H1 (cell line): ENCODE measurements around the gene CDK5RAP2. TPM values are rescaled to one million over a fixed set of nuclear protein-coding genes. Genes with fewer than 3 reads are reported as not detected.

ENCODE experiments used
- CTCF ChIA-PET: fragments of 300-600 bp; sonication (Branson Sonifier 250); formaldehyde crosslinking; loops from one replicate; lab custom pipeline; 2021; ENCODE audit not compliant: partially characterized antibody; lab: Charles Lee
- POLR2A ChIA-PET: fragments of 300-600 bp; sonication (Branson Sonifier 250); formaldehyde crosslinking; loops from one replicate; lab custom pipeline; 2021; ENCODE audit warnings: inconsistent platforms; ENCODE audit not compliant: partially characterized antibody; lab: Charles Lee
- DNase-seq, 2 experiments: peaks; one replicate each; pipeline versions ENCODE4 v3.0.0 to v3.0.0-alpha.2; 2010 to 2022; ENCODE audit warnings: low spot score in 2 of 2, low read depth in 1 of 2, mixed read lengths in 1 of 2
- FAIRE-seq: peaks from 2 replicates; lab custom pipeline; 2011; peaks lifted over from hg19 to GRCh38; lab: Jason Lieb, UNC
- H2AFZ ChIP-seq: 2 replicates; pipeline ENCODE4 v1.8.1; 2012; ENCODE audit warnings: low read length, inconsistent platforms
- H2AK5ac ChIP-seq: 2 replicates; pipeline ENCODE4 v1.6.1; 2013; ENCODE audit warnings: low read depth, low read length
- H2BK120ac ChIP-seq: replicated peaks from 2 replicates; pipeline ENCODE3; 2013; ENCODE audit warnings: low read depth, low read length, inconsistent platforms
- H2BK12ac ChIP-seq: 2 replicates; pipeline ENCODE4 v1.6.1; 2013; ENCODE audit warnings: low read depth, low read length
- H2BK15ac ChIP-seq: 2 replicates; pipeline ENCODE4 v1.6.1; 2013; ENCODE audit warnings: low read length
- H2BK20ac ChIP-seq: 2 replicates; pipeline ENCODE4 v1.6.1; 2013; ENCODE audit warnings: low read length
- H2BK5ac ChIP-seq: 2 replicates; pipeline ENCODE4 v1.6.1; 2013; ENCODE audit warnings: low read depth, low read length
- H3K14ac ChIP-seq: 2 replicates; pipeline ENCODE4 v1.6.1; 2013; ENCODE audit warnings: inconsistent platforms; ENCODE audit not compliant: insufficient read length
- H3K18ac ChIP-seq: 2 replicates; pipeline ENCODE4 v1.6.1; 2013; ENCODE audit warnings: low read length; ENCODE audit errors: extremely low read depth
- H3K23ac ChIP-seq: 2 replicates; pipeline ENCODE4 v1.6.1; 2013; ENCODE audit warnings: inconsistent platforms; ENCODE audit not compliant: insufficient read length
- H3K23me2 ChIP-seq: 2 replicates; pipeline ENCODE4 v1.6.1; 2013; ENCODE audit warnings: low read depth, low read length
- H3K27ac ChIP-seq: 2 replicates; pipeline ENCODE4 v1.6.1; 2011; ENCODE audit warnings: low read depth, low read length, inconsistent platforms
- H3K27me3 ChIP-seq, 4 experiments: replicated peaks in 1 of 4; 1 replicate in 1 of 4; 2 replicates in 3 of 4; pipeline versions ENCODE4 v1.6.1 to v1.8.1; 2011 to 2013; ENCODE audit warnings: low read length in 3 of 4, mild to moderate bottlenecking in 3 of 4, inconsistent platforms in 2 of 4, mixed read lengths in 2 of 4, moderate library complexity in 1 of 4; ENCODE audit not compliant: control insufficient read depth in 3 of 4, insufficient read depth in 3 of 4; ENCODE audit errors: extremely low read depth in 1 of 4
- H3K36me3 ChIP-seq, 4 experiments: 2 replicates each; pipeline versions ENCODE4 v1.6.1 to v1.8.1; 2011 to 2013; ENCODE audit warnings: mild to moderate bottlenecking in 4 of 4, low read length in 3 of 4, moderate library complexity in 2 of 4, control low read depth in 1 of 4, inconsistent platforms in 1 of 4; ENCODE audit not compliant: insufficient read depth in 4 of 4, control insufficient read depth in 2 of 4
- H3K4ac ChIP-seq: replicated peaks from 2 replicates; pipeline ENCODE3; 2013; ENCODE audit warnings: low read length, low read depth, mixed read lengths, inconsistent platforms; ENCODE audit not compliant: insufficient read length
- H3K4me1 ChIP-seq, 4 experiments: replicated peaks in 1 of 4; 1 replicate in 1 of 4; 2 replicates in 3 of 4; pipeline versions ENCODE4 v1.6.1 to v1.8.1; 2011 to 2013; ENCODE audit warnings: low read length in 3 of 4, inconsistent platforms in 2 of 4, mixed read lengths in 1 of 4; ENCODE audit not compliant: insufficient read depth in 4 of 4, control insufficient read depth in 3 of 4
- H3K4me2 ChIP-seq, 2 experiments: 2 replicates each; pipeline versions ENCODE4 v1.6.1 to v1.8.1; 2011 to 2013; ENCODE audit warnings: low read depth in 2 of 2, low read length in 2 of 2, control low read depth in 1 of 2, inconsistent platforms in 1 of 2, mild to moderate bottlenecking in 1 of 2; ENCODE audit not compliant: insufficient read depth in 1 of 2
- H3K4me3 ChIP-seq, 4 experiments: fragments of 200-600, 300-600 bp in 1 of 4; sonication (generic), shearing (Covaris generic), sonication (Bioruptor Twin) in 1 of 4; 2 replicates each; pipeline versions ENCODE4 v1.5.1 to v1.8.1; 2011 to 2016; ENCODE audit warnings: low read length in 4 of 4, low read depth in 3 of 4, control low read depth in 2 of 4, inconsistent platforms in 2 of 4, mild to moderate bottlenecking in 2 of 4, mixed read lengths in 1 of 4, moderate library complexity in 1 of 4; ENCODE audit not compliant: insufficient read depth in 2 of 4; ENCODE audit errors: extremely low read depth in 1 of 4
- H3K56ac ChIP-seq: replicated peaks from 2 replicates; pipeline ENCODE3; 2013; ENCODE audit warnings: low read depth, mild to moderate bottlenecking, mixed read lengths, low read length, inconsistent platforms; ENCODE audit not compliant: insufficient read length
- H3K79me1 ChIP-seq: 2 replicates; pipeline ENCODE4 v1.6.1; 2013; ENCODE audit warnings: low read depth, low read length, control low read depth
- H3K79me2 ChIP-seq, 2 experiments: 2 replicates each; pipeline versions ENCODE4 v1.6.1 to v1.8.1; 2012 to 2013; ENCODE audit warnings: low read length in 2 of 2, mild to moderate bottlenecking in 2 of 2, inconsistent platforms in 1 of 2; ENCODE audit not compliant: insufficient read depth in 2 of 2, control insufficient read depth in 1 of 2
- H3K9ac ChIP-seq, 4 experiments: replicated peaks in 1 of 4; 1 replicate in 1 of 4; 2 replicates in 3 of 4; pipeline versions ENCODE4 v1.6.1 to v1.8.1; 2011 to 2013; ENCODE audit warnings: low read depth in 3 of 4, low read length in 3 of 4, control low read depth in 2 of 4, mild to moderate bottlenecking in 2 of 4, moderate library complexity in 2 of 4, inconsistent platforms in 1 of 4; ENCODE audit errors: extremely low read depth in 1 of 4
- H3K9me3 ChIP-seq, 2 experiments: 2 replicates each; pipeline versions ENCODE4 v1.6.1 to v1.8.1; 2012 to 2013; ENCODE audit warnings: mild to moderate bottlenecking in 2 of 2, moderate library complexity in 2 of 2, control low read depth in 1 of 2, inconsistent platforms in 1 of 2, low read depth in 1 of 2, low read length in 1 of 2, mixed read lengths in 1 of 2; ENCODE audit not compliant: insufficient read depth in 2 of 2
- H4K20me1 ChIP-seq, 2 experiments: replicated peaks in 1 of 2; 2 replicates each; pipeline versions ENCODE3 to v1.8.1; 2011 to 2013; ENCODE audit warnings: inconsistent platforms in 2 of 2, low read length in 2 of 2, mild to moderate bottlenecking in 1 of 2; ENCODE audit not compliant: insufficient read depth in 2 of 2, control insufficient read depth in 1 of 2
- H4K5ac ChIP-seq: 2 replicates; pipeline ENCODE4 v1.6.1; 2013; ENCODE audit warnings: low read length, low read depth, mixed read lengths, inconsistent platforms; ENCODE audit not compliant: insufficient read length
- H4K8ac ChIP-seq: 2 replicates; pipeline ENCODE4 v1.8.0; 2013; ENCODE audit warnings: mild to moderate bottlenecking, moderate library complexity, low read length, inconsistent platforms; ENCODE audit not compliant: insufficient read depth; ENCODE audit errors: extremely low read depth
- H4K91ac ChIP-seq: replicated peaks from 2 replicates; pipeline ENCODE3; 2013; ENCODE audit warnings: low read length, mixed read lengths, inconsistent platforms; ENCODE audit not compliant: insufficient read length
- ASH2L ChIP-seq: fragments of 200-600, 300-600 bp; sonication (generic); IDR thresholded peaks from one replicate; pipeline ENCODE4 v1.7.1; 2017; ENCODE audit warnings: low read length
- BRCA1 ChIP-seq: IDR thresholded peaks from 2 replicates; pipeline ENCODE4 v1.6.1; 2012; ENCODE audit warnings: low read depth, low read length, improper control_type of control experiment
- CBX8 ChIP-seq: fragments of 300-800, 300-1000 bp; sonication (generic); IDR thresholded peaks from 2 replicates; pipeline ENCODE4 v1.7.1; 2016; ENCODE audit warnings: low read depth, low read length, borderline replicate concordance
- CTCF ChIP-seq, 3 experiments: IDR thresholded peaks; 1 replicate in 2 of 3; 2 replicates in 1 of 3; pipeline versions ENCODE4 v1.5.1 to v1.6.1; 2011; ENCODE audit warnings: low read length in 3 of 3, mild to moderate bottlenecking in 3 of 3, inconsistent platforms in 2 of 3, low read depth in 1 of 3, moderate library complexity in 1 of 3; ENCODE audit not compliant: insufficient read depth in 1 of 3; ENCODE audit errors: control extremely low read depth in 1 of 3
- GTF2F1 ChIP-seq: IDR thresholded peaks from 2 replicates; pipeline ENCODE4 v1.6.1; 2012; ENCODE audit warnings: low read depth, low read length, improper control_type of control experiment, borderline replicate concordance
- JUN ChIP-seq: IDR thresholded peaks from 2 replicates; pipeline ENCODE4 v1.6.1; 2011; ENCODE audit warnings: low read depth, mild to moderate bottlenecking, improper control_type of control experiment, low read length
- KDM1A ChIP-seq: fragments of 200-600, 300-600 bp; sonication (generic); IDR thresholded peaks from 2 replicates; pipeline ENCODE4 v1.7.1; 2016; ENCODE audit warnings: mild to moderate bottlenecking, low read length, borderline replicate concordance
- KDM4A ChIP-seq: IDR thresholded peaks from one replicate; pipeline ENCODE4 v1.7.1; 2012; ENCODE audit warnings: low read depth, mild to moderate bottlenecking, moderate library complexity, low read length, inconsistent platforms; ENCODE audit not compliant: severe bottlenecking
- POLR2AphosphoS5 ChIP-seq: IDR thresholded peaks from 2 replicates; pipeline ENCODE4 v1.6.1; 2011; ENCODE audit warnings: low read depth, low read length
- SIX5 ChIP-seq: IDR thresholded peaks from 2 replicates; pipeline ENCODE4 v1.6.1; 2011; ENCODE audit warnings: mild to moderate bottlenecking, low read depth, low read length
- WGBS, 2 experiments: shearing (Covaris generic) in 1 of 2; methylation state at CpG; one replicate each; pipeline versions ENCODE4 v1.1.6 to v1.1.7; 2013 to 2015; ENCODE audit warnings: low lambda C conversion rate in 2 of 2, mixed read lengths in 2 of 2, inconsistent platforms in 1 of 2, low coverage in 1 of 2, missing lambda C conversion rate in 1 of 2; ENCODE audit not compliant: insufficient replicate concordance in 2 of 2, insufficient coverage in 1 of 2, insufficient read length in 1 of 2; ENCODE audit errors: extremely low coverage in 1 of 2, missing lambda C conversion rate in 1 of 2; 5-methylcytosine and 5-hydroxymethylcytosine counted together
- polyA plus RNA-seq, 7 experiments: library from polyadenylated mRNA; depleted of rRNA in 3 of 7; stranded (reverse) in 5 of 7; unstranded in 2 of 7; fragments of >200 nt in 5 of 7; fragments of 200-250 nt in 2 of 7; gene quantifications; 1 replicate in 5 of 7; 2 replicates in 1 of 7; 4 replicates in 1 of 7; pipeline versions ENCODE4 v1.2.1 to v1.2.3, GENCODE V29; 2011 to 2013; ENCODE audit warnings: missing spikeins in 2 of 7, mixed read lengths in 2 of 7
- total RNA-seq: library from RNA; stranded (reverse); fragmentation: NEBNext Ultra II Directional; extraction: Animal tissue kit (Norgen Biotek cat#: 25700); gene quantifications from 2 replicates; pipeline ENCODE4 v1.2.1, GENCODE V29; 2021

The CDK5RAP2 gene
- total and polyA plus RNA-seq, 2 of the 8 experiments (the other 6 are each of a cell fraction or from before 2014, with no cell fraction given): 19.8 to 49.4 TPM

GRCh38 chr9:120482424-120483186, 97.4 kb downstream of the CDK5RAP2 start:
- no peak overlapping the region for H3K23ac ChIP-seq
- no peak overlapping the region for H3K14ac ChIP-seq
- no peaks in the 10 kb centered on the region for H3K27me3 ChIP-seq
- peak overlapping the region; percentile 18; the same call in 1 of the 2 replicates for H2BK12ac ChIP-seq
- H4K8ac ChIP-seq: no peak overlapping the region
- H3K4me1 ChIP-seq: peaks cover 0 to 7% (median 4%) of the 10 kb centered on the region in 4 experiments; a peak in 3 of 7 replicates
- 0 out of 2 replicates have a peak overlapping the region, but pooled peaks have one; percentile 10 for H2BK5ac ChIP-seq
- H2BK120ac ChIP-seq: no peak overlapping the region
- CTCF ChIA-PET: interaction anchor here (1.0 kb wide), 1 partner anchor 23 kb away, joined by 3 read pairs; no protein-coding TSS in a partner anchor
- no peak overlapping the region for H2BK15ac ChIP-seq
- no peak overlapping the region for H3K4me3 ChIP-seq
- no peaks in the 10 kb centered on the region for H3K9me3 ChIP-seq
- no peak overlapping the region for H3K18ac ChIP-seq
- no peak overlapping the region for H3K27ac ChIP-seq
- H2AFZ ChIP-seq: no peak overlapping the region
- H3K9ac ChIP-seq: no peak overlapping the region
- no peak overlapping the region for H4K5ac ChIP-seq
- H3K4ac ChIP-seq: no peak overlapping the region
- no peak overlapping the region for H2AK5ac ChIP-seq
- H3K79me1 ChIP-seq: no peaks in the 10 kb centered on the region
- H3K79me2 ChIP-seq: no peaks in the 10 kb centered on the region
- no peak overlapping the region; a peak in 1 of 4 replicates for H3K4me2 ChIP-seq
- no peak overlapping the region for H4K91ac ChIP-seq
- H2BK20ac ChIP-seq: no peak overlapping the region
- peaks cover 0 to 3% of the 10 kb centered on the region in 2 experiments for H4K20me1 ChIP-seq
- FAIRE-seq (no peak), DNase-seq (no peak)
- POLR2A ChIA-PET: no interaction called here
- no peaks in the 10 kb centered on the region for H3K23me2 ChIP-seq
- no peak overlapping the region for H3K56ac ChIP-seq
- 93% methylated on average over 9 of the region's 9 CpGs; no CpG with 5 or more reads in 1 of the 2 experiments for WGBS, 2 experiments
- H3K36me3 ChIP-seq: peaks cover 0 to 30% (median 8%) of the 10 kb centered on the region in 4 experiments
- TF ChIP-seq SIX5 (no peak), KDM4A (no peak), GTF2F1 (no peak), BRCA1 (no peak), KDM1A (no peak), CTCF (IDR thresholded peaks at IDR 0.05; ENCODE audit: control extremely low read depth in 1 of 3, insufficient read depth in 1 of 3, low read depth in 1 of 3, low read length in 3 of 3) (no peak), JUN (no peak), ASH2L (no peak), CBX8 (no peak), POLR2AphosphoS5 (no peak)
